Fibroblast of mammary gland (primary cell): ENCODE data around the gene SLC25A21.

Experiments used
- DNase-seq: peaks from one replicate; pipeline ENCODE4 v3.0.0-alpha.2; 2010; ENCODE audit warnings: low read depth
- H3K4me3 ChIP-seq: 2 replicates; pipeline ENCODE4 v1.5.1; 2011; ENCODE audit warnings: low read depth, mild to moderate bottlenecking, low read length, moderate library complexity; ENCODE audit not compliant: control insufficient read depth
- CTCF ChIP-seq: conservative IDR thresholded peaks from 2 replicates; pipeline ENCODE4 v1.5.1; 2011; ENCODE audit warnings: low read depth, low read length, inconsistent platforms; ENCODE audit not compliant: control insufficient read depth, insufficient read depth

SLC25A21 gene

GRCh38 chr14:36807727-36808126, 364.7 kb downstream of the SLC25A21 start:
- no peak overlapping the region for H3K4me3 ChIP-seq
- TF ChIP-seq CTCF = no peak
- no peak for DNase-seq

- TF ChIP-seq CTCF = no peak
- H3K4me3 ChIP-seq = no peak overlapping the region
- DNase-seq = peak; percentile 17
These were observed 367.3 kb downstream of the SLC25A21 start for GRCh38 chr14:36805131-36805559.

- no peak overlapping the region for H3K4me3 ChIP-seq
These were observed 374.8 kb downstream of the SLC25A21 start for GRCh38 chr14:36797634-36798033.

GRCh38 chr14:36791402-36791801, 381.0 kb downstream of the SLC25A21 start:
- no peak for DNase-seq
- no peak for TF ChIP-seq CTCF
- H3K4me3 ChIP-seq = no peak overlapping the region

More at GRCh38 chr14:36797634-36798033, 374.8 kb downstream of the SLC25A21 start:
- DNase-seq = no peak
- TF ChIP-seq CTCF = no peak

- no peak for TF ChIP-seq CTCF
- DNase-seq = no peak
- no peak overlapping the region for H3K4me3 ChIP-seq
These were observed 386.9 kb downstream of the SLC25A21 start for GRCh38 chr14:36785511-36785910.

GRCh38 chr14:36784541-36784940, 387.9 kb downstream of the SLC25A21 start:
- no peak overlapping the region for H3K4me3 ChIP-seq
- DNase-seq = no peak
- TF ChIP-seq CTCF = no peak

- no peak overlapping the region for H3K4me3 ChIP-seq
- TF ChIP-seq CTCF = no peak
- no peak for DNase-seq
These were observed 390.5 kb downstream of the SLC25A21 start for GRCh38 chr14:36781897-36782296.
